ENCODE results near the gene SON. TPM values are rescaled to one million over a fixed set of nuclear protein-coding genes. Genes with fewer than 3 reads are reported as not detected.
A peak's percentile ranks its signal among the peaks of the same experiment; 100 is the strongest.

Gene SON
- total RNA-seq, 1 experiment from 2014 or later, result 183 TPM

DNA sequence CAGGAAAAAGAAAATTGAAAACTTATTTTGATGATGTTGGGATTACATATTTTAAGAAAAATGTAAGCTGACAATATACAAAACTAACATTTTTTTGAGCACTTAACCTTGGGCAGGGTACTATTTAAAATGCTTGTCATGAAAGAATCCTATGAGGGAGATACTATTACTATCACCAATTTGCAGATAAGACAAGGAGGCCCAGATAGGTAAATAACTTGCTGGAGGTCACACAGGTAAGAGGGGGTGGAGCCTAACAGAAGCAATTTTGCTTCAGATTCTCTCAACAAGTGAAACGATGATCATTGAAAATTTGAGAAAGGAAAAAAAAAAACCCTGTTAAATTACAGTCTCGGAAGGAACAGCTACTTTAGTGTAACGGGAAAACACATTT, 2.1 kb upstream of the SON start:
- H3K4me3 ChIP-seq (ENCODE audit: low read depth in 2 of 2, low read length in 2 of 2), result peak overlapping the region; percentile 88 to 96
- H3K27me3 ChIP-seq (ENCODE audit: control insufficient read depth, insufficient read depth, low read length), result no peaks in the 10 kb centered on the region
- no TSS peak for BruUV-seq (replicated peaks)
- no peak for ATAC-seq
- H3K4me1 ChIP-seq (ENCODE audit: control insufficient read depth, insufficient read depth, low read length), result peaks cover 10% of the 10 kb centered on the region
- no peaks in the 10 kb centered on the region for H3K9me3 ChIP-seq (ENCODE audit: control insufficient read depth, insufficient read depth, low read depth, low read length)
- DNase-seq (ENCODE audit: low read depth, low spot score), result no peak
- in situ Hi-C loops (cut with HindIII; ENCODE audit: low pct_unique_long_range_greater_than_20kb, low sequenced_read_pairs) (no loop called here), intact Hi-C loops (cut with micrococcal nuclease; ENCODE audit: unreplicated experiment) (no loop called here)
- H3K36me3 ChIP-seq (ENCODE audit: control insufficient read depth, insufficient read depth, low read length), result peaks cover 17% of the 10 kb centered on the region
- TF ChIP-seq TCF7L2 (IDR thresholded peaks at IDR 0.05; ENCODE audit: low read depth, low read length) (no peak), SIN3A (IDR thresholded peaks at IDR 0.05; ENCODE audit: borderline replicate concordance, insufficient read depth, low read depth, low read length) (no peak), POLR2AphosphoS5 (IDR thresholded peaks at IDR 0.05; ENCODE audit: low read depth, low read length) (no peak)
- TF ChIP-seq, protein P1, sequence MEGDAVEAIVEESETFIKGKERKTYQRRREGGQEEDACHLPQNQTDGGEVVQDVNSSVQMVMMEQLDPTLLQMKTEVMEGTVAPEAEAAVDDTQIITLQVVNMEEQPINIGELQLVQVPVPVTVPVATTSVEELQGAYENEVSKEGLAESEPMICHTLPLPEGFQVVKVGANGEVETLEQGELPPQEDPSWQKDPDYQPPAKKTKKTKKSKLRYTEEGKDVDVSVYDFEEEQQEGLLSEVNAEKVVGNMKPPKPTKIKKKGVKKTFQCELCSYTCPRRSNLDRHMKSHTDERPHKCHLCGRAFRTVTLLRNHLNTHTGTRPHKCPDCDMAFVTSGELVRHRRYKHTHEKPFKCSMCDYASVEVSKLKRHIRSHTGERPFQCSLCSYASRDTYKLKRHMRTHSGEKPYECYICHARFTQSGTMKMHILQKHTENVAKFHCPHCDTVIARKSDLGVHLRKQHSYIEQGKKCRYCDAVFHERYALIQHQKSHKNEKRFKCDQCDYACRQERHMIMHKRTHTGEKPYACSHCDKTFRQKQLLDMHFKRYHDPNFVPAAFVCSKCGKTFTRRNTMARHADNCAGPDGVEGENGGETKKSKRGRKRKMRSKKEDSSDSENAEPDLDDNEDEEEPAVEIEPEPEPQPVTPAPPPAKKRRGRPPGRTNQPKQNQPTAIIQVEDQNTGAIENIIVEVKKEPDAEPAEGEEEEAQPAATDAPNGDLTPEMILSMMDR (IDR thresholded peaks at IDR 0.05), result no peak
- TF ChIP-seq, protein P2, sequence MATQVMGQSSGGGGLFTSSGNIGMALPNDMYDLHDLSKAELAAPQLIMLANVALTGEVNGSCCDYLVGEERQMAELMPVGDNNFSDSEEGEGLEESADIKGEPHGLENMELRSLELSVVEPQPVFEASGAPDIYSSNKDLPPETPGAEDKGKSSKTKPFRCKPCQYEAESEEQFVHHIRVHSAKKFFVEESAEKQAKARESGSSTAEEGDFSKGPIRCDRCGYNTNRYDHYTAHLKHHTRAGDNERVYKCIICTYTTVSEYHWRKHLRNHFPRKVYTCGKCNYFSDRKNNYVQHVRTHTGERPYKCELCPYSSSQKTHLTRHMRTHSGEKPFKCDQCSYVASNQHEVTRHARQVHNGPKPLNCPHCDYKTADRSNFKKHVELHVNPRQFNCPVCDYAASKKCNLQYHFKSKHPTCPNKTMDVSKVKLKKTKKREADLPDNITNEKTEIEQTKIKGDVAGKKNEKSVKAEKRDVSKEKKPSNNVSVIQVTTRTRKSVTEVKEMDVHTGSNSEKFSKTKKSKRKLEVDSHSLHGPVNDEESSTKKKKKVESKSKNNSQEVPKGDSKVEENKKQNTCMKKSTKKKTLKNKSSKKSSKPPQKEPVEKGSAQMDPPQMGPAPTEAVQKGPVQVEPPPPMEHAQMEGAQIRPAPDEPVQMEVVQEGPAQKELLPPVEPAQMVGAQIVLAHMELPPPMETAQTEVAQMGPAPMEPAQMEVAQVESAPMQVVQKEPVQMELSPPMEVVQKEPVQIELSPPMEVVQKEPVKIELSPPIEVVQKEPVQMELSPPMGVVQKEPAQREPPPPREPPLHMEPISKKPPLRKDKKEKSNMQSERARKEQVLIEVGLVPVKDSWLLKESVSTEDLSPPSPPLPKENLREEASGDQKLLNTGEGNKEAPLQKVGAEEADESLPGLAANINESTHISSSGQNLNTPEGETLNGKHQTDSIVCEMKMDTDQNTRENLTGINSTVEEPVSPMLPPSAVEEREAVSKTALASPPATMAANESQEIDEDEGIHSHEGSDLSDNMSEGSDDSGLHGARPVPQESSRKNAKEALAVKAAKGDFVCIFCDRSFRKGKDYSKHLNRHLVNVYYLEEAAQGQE (IDR thresholded peaks at IDR 0.05; ENCODE audit: insufficient read depth in 1 of 2, low read depth in 2 of 2, low read length in 1 of 2), result no peak
- CTCF ChIA-PET, result no interaction called here
- H3K27ac ChIP-seq (ENCODE audit: low read length), result peak overlapping the region; percentile 98
- POLR2A ChIA-PET, result no interaction called here

DNA sequence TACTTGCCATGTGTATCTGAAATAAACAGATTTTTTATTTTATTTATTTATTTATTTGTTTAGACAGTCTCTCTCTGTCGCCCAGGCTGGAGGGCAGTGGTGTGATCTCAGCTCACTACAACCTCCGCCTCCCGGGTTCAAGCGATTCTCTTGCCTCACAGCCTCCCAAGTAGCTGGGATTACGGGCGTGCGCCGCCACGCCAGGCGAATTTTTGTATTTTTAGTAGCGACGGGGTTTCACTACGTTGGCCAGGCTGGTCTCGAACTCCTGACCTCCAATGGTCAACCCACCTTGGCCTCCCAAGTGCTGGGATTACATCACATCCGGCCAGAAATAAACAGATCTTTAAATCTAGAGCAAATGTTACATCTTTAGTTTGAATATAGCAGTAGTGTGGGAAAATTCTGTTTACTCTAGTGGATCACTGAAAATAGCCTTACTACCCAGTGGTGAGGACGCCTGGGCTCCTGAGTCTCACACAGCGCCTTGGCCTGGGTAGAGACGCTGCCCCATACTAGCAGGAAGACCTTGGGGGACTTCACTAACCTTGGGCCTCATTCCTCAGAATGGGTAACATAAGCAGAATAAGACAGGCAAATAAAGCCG, 1.6 kb upstream of the SON start:
- in situ Hi-C loops (cut with HindIII; ENCODE audit: low pct_unique_long_range_greater_than_20kb, low sequenced_read_pairs), result no loop called here
- TF ChIP-seq, protein P2 (IDR thresholded peaks at IDR 0.05; ENCODE audit: insufficient read depth in 1 of 2, low read depth in 2 of 2, low read length in 1 of 2), result no peak
- TF ChIP-seq, protein P1 (IDR thresholded peaks at IDR 0.05), result no peak
- ATAC-seq (no peak), DNase-seq (ENCODE audit: low read depth, low spot score) (peak; percentile 12)
- H3K36me3 ChIP-seq (ENCODE audit: control insufficient read depth, insufficient read depth, low read length), result peaks cover 17% of the 10 kb centered on the region
- intact Hi-C loops (cut with micrococcal nuclease; ENCODE audit: unreplicated experiment), result no loop called here
- CTCF ChIA-PET, result no interaction called here
- no peaks in the 10 kb centered on the region for H3K27me3 ChIP-seq (ENCODE audit: control insufficient read depth, insufficient read depth, low read length)
- peaks cover 10% of the 10 kb centered on the region for H3K4me1 ChIP-seq (ENCODE audit: control insufficient read depth, insufficient read depth, low read length)
- POLR2A ChIA-PET, result interaction anchor here (0.6 kb wide), 1 partner anchor 46 kb away, joined by 15 read pairs; no protein-coding TSS in a partner anchor
- TSS peak; percentile 95 for BruUV-seq (replicated peaks)
- peak overlapping the region; percentile 88 to 96 for H3K4me3 ChIP-seq (ENCODE audit: low read depth in 2 of 2, low read length in 2 of 2)
- H3K9me3 ChIP-seq (ENCODE audit: control insufficient read depth, insufficient read depth, low read depth, low read length), result no peaks in the 10 kb centered on the region
- H3K27ac ChIP-seq (ENCODE audit: low read length), result peak overlapping the region; percentile 98
